Right renal cortex interstitium (tissue), 3 donors: Measurements from ENCODE around the gene SERTAD1. TPM values are rescaled to one million over a fixed set of nuclear protein-coding genes. Genes with fewer than 3 reads are reported as not detected.

Experiments used
- DNase-seq, 3 donors: peaks; one replicate each; pipeline ENCODE4 v3.0.0-alpha.2; 2013; ENCODE audit warnings: low read depth in 3 of 3, low spot score in 2 of 3
- polyA plus RNA-seq, 3 donors: library from polyadenylated mRNA; unstranded; fragments of 120-200 nt; gene quantifications; one replicate each; pipeline ENCODE4 v1.2.1, GENCODE V29; 2013; ENCODE audit not compliant: insufficient read length in 3 of 3

Gene SERTAD1
- polyA plus RNA-seq, 3 donors: 6.7 to 8.6 (median 7.4) TPM

- no peak for DNase-seq
These were observed 17.8 kb downstream of the SERTAD1 start for GRCh38 chr19:40407714-40408597.

GRCh38 chr19:40403262-40403984 lies 22.4 kb downstream of the SERTAD1 start:
- peak in 1 of 3 donors; percentile 61 for DNase-seq

- DNase-seq: no peak
These were observed 25.2 kb downstream of the SERTAD1 start for GRCh38 chr19:40400559-40400958.

GRCh38 chr19:40398417-40399131 lies 27.2 kb downstream of the SERTAD1 start:
- DNase-seq: peak in 1 of 3 donors; percentile 35

GRCh38 chr19:40397568-40397906 lies 28.3 kb downstream of the SERTAD1 start:
- DNase-seq: no peak

GRCh38 chr19:40396886-40397567 lies 28.8 kb downstream of the SERTAD1 start:
- DNase-seq: no peak

- no peak for DNase-seq
These were observed 29.8 kb downstream of the SERTAD1 start for GRCh38 chr19:40395956-40396355.

- no peak for DNase-seq
These were observed 31.0 kb downstream of the SERTAD1 start for GRCh38 chr19:40394816-40395210.

GRCh38 chr19:40393894-40394815 lies 31.6 kb downstream of the SERTAD1 start:
- DNase-seq: no peak

GRCh38 chr19:40392894-40393517 lies 32.8 kb downstream of the SERTAD1 start:
- no peak for DNase-seq

GRCh38 chr19:40392123-40392522 lies 33.7 kb downstream of the SERTAD1 start:
- DNase-seq: no peak

GRCh38 chr19:40390084-40390742 lies 35.6 kb downstream of the SERTAD1 start, which contains the start of gene HIPK4:
HIPK4 (minus strand) TSS chr19:40390181; CDS start chr19:40389902, 279 bp downstream.
- DNase-seq: no peak

GRCh38 chr19:40389404-40390083 lies 36.2 kb downstream of the SERTAD1 start:
- DNase-seq: no peak

- no peak for DNase-seq
These were observed 37.3 kb downstream of the SERTAD1 start for GRCh38 chr19:40388481-40388880.

GRCh38 chr19:40387155-40387554 lies 38.6 kb downstream of the SERTAD1 start:
- DNase-seq: no peak

GRCh38 chr19:40383668-40384248 lies 42.0 kb downstream of the SERTAD1 start:
- DNase-seq: no peak

GRCh38 chr19:40381321-40381720 lies 44.5 kb downstream of the SERTAD1 start:
- no peak for DNase-seq
